ENCODE results near the gene MT1F. TPM values are rescaled to one million over a fixed set of nuclear protein-coding genes. Genes with fewer than 3 reads are reported as not detected.

MT1F gene
- total RNA-seq, 1 experiment from 2014 or later = 27.3 TPM

- no peak overlapping the region for H3K4me2 ChIP-seq (ENCODE audit: low read length)
- ChIA-PET CTCF (no interaction called here), POLR2A (ENCODE audit: unreplicated experiment) (no interaction called here)
- H3F3A ChIP-seq (ENCODE audit: low read length, unreplicated experiment) = no peaks in the 10 kb centered on the region
- peaks cover 10% of the 10 kb centered on the region for H3K4me1 ChIP-seq (ENCODE audit: insufficient read depth, low read length)
- H3K9me2 ChIP-seq (replicated peaks; ENCODE audit: low read length) = no peaks in the 10 kb centered on the region
- DNase-seq = no peak
- ATAC-seq = no peak
- no peak for TF ChIP-seq EZH2phosphoT487 (IDR thresholded peaks at IDR 0.05; ENCODE audit: borderline replicate concordance, low read length)
- TF ChIP-seq EZH2 (IDR thresholded peaks at IDR 0.05; ENCODE audit: low read length, unreplicated experiment) = no peak
- BruUV-seq (replicated peaks) = no TSS peak
- no peaks in the 10 kb centered on the region for H4K20me1 ChIP-seq (ENCODE audit: low read length)
- H3K79me2 ChIP-seq (ENCODE audit: low read length) = no peaks in the 10 kb centered on the region
- intact Hi-C loops (cut with micrococcal nuclease) = no loop called here
- no peaks in the 10 kb centered on the region for H3K9me3 ChIP-seq (ENCODE audit: low read length)
- no peak overlapping the region for H2AFZ ChIP-seq (ENCODE audit: low read length)
- no peak overlapping the region for H3K4me3 ChIP-seq (ENCODE audit: low read length)
- no peak overlapping the region for H3K9ac ChIP-seq (ENCODE audit: low read length)
- no peaks in the 10 kb centered on the region for H3K27me3 ChIP-seq (ENCODE audit: low read length)
- no peaks in the 10 kb centered on the region for H3K36me3 ChIP-seq (ENCODE audit: low read depth, low read length)
- H3K27ac ChIP-seq (ENCODE audit: low read length) = no peak overlapping the region
Measured at GRCh38 chr16:56635441-56635967, 22.3 kb upstream of the MT1F start.

GRCh38 chr16:56636616-56637413 is 20.9 kb upstream of the MT1F start:
- DNase-seq (no peak), ATAC-seq (no peak)
- Histone ChIP-seq H3K4me2 (ENCODE audit: low read length) (no peak overlapping the region), H3K27me3 (ENCODE audit: low read length) (no peaks in the 10 kb centered on the region), H3K9me2 (replicated peaks; ENCODE audit: low read length) (no peaks in the 10 kb centered on the region), H3K4me3 (ENCODE audit: low read length) (no peak overlapping the region), H2AFZ (ENCODE audit: low read length) (no peak overlapping the region), H4K20me1 (ENCODE audit: low read length) (no peaks in the 10 kb centered on the region), H3K9me3 (ENCODE audit: low read length) (no peaks in the 10 kb centered on the region), H3F3A (ENCODE audit: low read length, unreplicated experiment) (no peaks in the 10 kb centered on the region), H3K79me2 (ENCODE audit: low read length) (no peaks in the 10 kb centered on the region), H3K9ac (ENCODE audit: low read length) (no peak overlapping the region), H3K27ac (ENCODE audit: low read length) (no peak overlapping the region), H3K4me1 (ENCODE audit: insufficient read depth, low read length) (peaks cover 10% of the 10 kb centered on the region), H3K36me3 (ENCODE audit: low read depth, low read length) (no peaks in the 10 kb centered on the region)
- TF ChIP-seq EZH2 (IDR thresholded peaks at IDR 0.05; ENCODE audit: low read length, unreplicated experiment) (no peak), EZH2phosphoT487 (IDR thresholded peaks at IDR 0.05; ENCODE audit: borderline replicate concordance, low read length) (no peak), CTCF (conservative IDR thresholded peaks at IDR 0.05; ENCODE audit: low read depth, low read length) (no peak)
- BruUV-seq (replicated peaks) = no TSS peak
- intact Hi-C loops (cut with micrococcal nuclease) = no loop called here
- ChIA-PET CTCF (no interaction called here), POLR2A (ENCODE audit: unreplicated experiment) (no interaction called here)

DNA sequence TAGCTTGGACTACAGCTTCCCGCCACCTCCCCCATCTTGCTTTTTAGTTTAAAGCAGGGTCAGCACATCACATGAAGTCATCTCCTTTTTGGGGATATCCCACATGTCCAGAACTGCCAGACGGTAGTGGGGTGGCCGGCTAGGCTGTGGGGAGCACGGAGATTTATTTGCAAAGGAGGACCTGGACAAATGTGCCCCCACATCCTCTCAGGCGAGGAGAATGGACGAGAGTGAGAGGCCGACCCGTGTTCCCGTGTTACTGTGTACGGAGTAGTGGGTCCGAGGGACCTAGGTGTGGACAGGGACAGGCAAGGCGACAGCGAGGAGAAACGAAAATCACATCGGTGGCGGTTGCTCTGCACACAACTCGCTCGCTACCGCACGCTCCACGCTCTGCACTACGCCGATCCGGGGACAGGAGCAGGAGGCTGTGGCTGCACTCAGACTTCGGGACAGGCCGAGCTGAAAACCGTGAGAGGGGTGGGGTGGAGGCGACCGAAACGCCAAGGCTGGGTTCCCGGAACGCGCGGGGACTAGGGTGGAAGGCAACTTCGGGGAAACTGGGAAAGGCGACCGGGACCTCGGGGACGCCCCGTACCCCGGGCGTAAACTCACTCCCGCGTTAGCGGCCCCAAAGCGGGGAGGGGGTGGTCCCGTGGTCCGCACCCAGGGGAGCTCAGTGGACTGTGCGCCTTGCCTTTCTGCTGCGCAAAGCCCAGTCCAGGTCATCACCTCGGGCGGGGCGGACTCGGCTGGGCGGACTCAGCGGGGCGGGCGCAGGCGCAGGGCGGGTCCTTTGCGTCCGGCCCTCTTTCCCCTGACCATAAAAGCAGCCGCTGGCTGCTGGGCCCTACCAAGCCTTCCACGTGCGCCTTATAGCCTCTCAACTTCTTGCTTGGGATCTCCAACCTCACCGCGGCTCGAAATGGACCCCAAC is 19.7 kb upstream of the MT1F start, which contains the start of gene MT1A:
Gene MT1A, plus strand, starts transcription at position 853 of the 937 bp plus-strand sequence. Its CDS starts 73 bp downstream, at position 926.
- BruUV-seq (replicated peaks) = no TSS peak
- no peak within 1 kb of the TSS for H3K4me3 ChIP-seq (ENCODE audit: low read length)
- H3K4me2 ChIP-seq (ENCODE audit: low read length) = no peak within 1 kb of the TSS
- POLR2A ChIA-PET (ENCODE audit: unreplicated experiment) = no interaction called here
- no peaks in the 10 kb centered on the region for H3F3A ChIP-seq (ENCODE audit: low read length, unreplicated experiment)
- H3K9me2 ChIP-seq (replicated peaks; ENCODE audit: low read length) = no peaks in the 10 kb centered on the region
- H3K9ac ChIP-seq (ENCODE audit: low read length) = no peak within 1 kb of the TSS
- H3K4me1 ChIP-seq (ENCODE audit: insufficient read depth, low read length) = peaks cover 10% of the 10 kb centered on the region
- no peaks in the 10 kb centered on the region for H3K79me2 ChIP-seq (ENCODE audit: low read length)
- CTCF ChIA-PET = no interaction called here
- no peak for TF ChIP-seq CTCF (conservative IDR thresholded peaks at IDR 0.05; ENCODE audit: low read depth, low read length)
- no peak for TF ChIP-seq EZH2phosphoT487 (IDR thresholded peaks at IDR 0.05; ENCODE audit: borderline replicate concordance, low read length)
- TF ChIP-seq EZH2 (IDR thresholded peaks at IDR 0.05; ENCODE audit: low read length, unreplicated experiment) = no peak
- H3K27me3 ChIP-seq (ENCODE audit: low read length) = no peaks in the 10 kb centered on the region
- no peak within 1 kb of the TSS for H2AFZ ChIP-seq (ENCODE audit: low read length)
- no peak for DNase-seq
- no peak for ATAC-seq
- no peaks in the 10 kb centered on the region for H3K36me3 ChIP-seq (ENCODE audit: low read depth, low read length)
- intact Hi-C loops (cut with micrococcal nuclease) = no loop called here
- H3K9me3 ChIP-seq (ENCODE audit: low read length) = no peaks in the 10 kb centered on the region
- no peaks in the 10 kb centered on the region for H4K20me1 ChIP-seq (ENCODE audit: low read length)
- no peak within 1 kb of the TSS for H3K27ac ChIP-seq (ENCODE audit: low read length)
